Measurements from ENCODE around the gene CCDC38. TPM values are rescaled to one million over a fixed set of nuclear protein-coding genes. Genes with fewer than 3 reads are reported as not detected.

CCDC38 gene
- total RNA-seq, 4 donors from 2014 or later = not detected

- H3K9me3 ChIP-seq = no peaks in the 10 kb centered on the region
- no peaks in the 10 kb centered on the region for H3K36me3 ChIP-seq
- no peak overlapping the region for H3K27ac ChIP-seq
- ATAC-seq = no peak
- no peaks in the 10 kb centered on the region for H3K4me1 ChIP-seq
- TF ChIP-seq EP300 (IDR thresholded peaks at IDR 0.05) (no peak), POLR2AphosphoS5 (IDR thresholded peaks at IDR 0.05) (no peak), CTCF (IDR thresholded peaks at IDR 0.05) (no peak), POLR2A (IDR thresholded peaks at IDR 0.05) (no peak)
- peaks cover 4% of the 10 kb centered on the region for H3K27me3 ChIP-seq
- 71 to 100% methylated on average over 2 to 5 of the region's 7 CpGs for WGBS, 2 donors (ENCODE audit: low coverage in 1 of 2)
- no peak overlapping the region for H3K4me3 ChIP-seq
These were observed 13.2 kb upstream of the CCDC38 start for GRCh38 chr12:95955549-95956159.

- Histone ChIP-seq H3K9me3 (no peaks in the 10 kb centered on the region), H3K4me3 (no peak overlapping the region), H3K27ac (no peak overlapping the region), H3K4me1 (no peaks in the 10 kb centered on the region), H3K36me3 (no peaks in the 10 kb centered on the region), H3K27me3 (peaks cover 4% of the 10 kb centered on the region)
- WGBS, 2 donors (ENCODE audit: low coverage in 1 of 2) = 0 to 14% methylated on average over 1 of the region's 1 CpG
- ATAC-seq = no peak
- TF ChIP-seq POLR2A (IDR thresholded peaks at IDR 0.05) (no peak), CTCF (IDR thresholded peaks at IDR 0.05) (no peak), EP300 (IDR thresholded peaks at IDR 0.05) (no peak), POLR2AphosphoS5 (IDR thresholded peaks at IDR 0.05) (no peak)
These were observed 10.6 kb upstream of the CCDC38 start for GRCh38 chr12:95953000-95953399.

- Histone ChIP-seq H3K36me3 (no peaks in the 10 kb centered on the region), H3K27me3 (peaks cover under 1% of the 10 kb centered on the region), H3K9me3 (no peaks in the 10 kb centered on the region), H3K4me1 (no peaks in the 10 kb centered on the region), H3K4me3 (no peak overlapping the region), H3K27ac (no peak overlapping the region)
- ATAC-seq = no peak
- TF ChIP-seq CTCF (IDR thresholded peaks at IDR 0.05) (no peak), POLR2AphosphoS5 (IDR thresholded peaks at IDR 0.05) (no peak), POLR2A (IDR thresholded peaks at IDR 0.05) (no peak), EP300 (IDR thresholded peaks at IDR 0.05) (no peak)
These were observed 9.1 kb upstream of the CCDC38 start for GRCh38 chr12:95951515-95951914.

DNA sequence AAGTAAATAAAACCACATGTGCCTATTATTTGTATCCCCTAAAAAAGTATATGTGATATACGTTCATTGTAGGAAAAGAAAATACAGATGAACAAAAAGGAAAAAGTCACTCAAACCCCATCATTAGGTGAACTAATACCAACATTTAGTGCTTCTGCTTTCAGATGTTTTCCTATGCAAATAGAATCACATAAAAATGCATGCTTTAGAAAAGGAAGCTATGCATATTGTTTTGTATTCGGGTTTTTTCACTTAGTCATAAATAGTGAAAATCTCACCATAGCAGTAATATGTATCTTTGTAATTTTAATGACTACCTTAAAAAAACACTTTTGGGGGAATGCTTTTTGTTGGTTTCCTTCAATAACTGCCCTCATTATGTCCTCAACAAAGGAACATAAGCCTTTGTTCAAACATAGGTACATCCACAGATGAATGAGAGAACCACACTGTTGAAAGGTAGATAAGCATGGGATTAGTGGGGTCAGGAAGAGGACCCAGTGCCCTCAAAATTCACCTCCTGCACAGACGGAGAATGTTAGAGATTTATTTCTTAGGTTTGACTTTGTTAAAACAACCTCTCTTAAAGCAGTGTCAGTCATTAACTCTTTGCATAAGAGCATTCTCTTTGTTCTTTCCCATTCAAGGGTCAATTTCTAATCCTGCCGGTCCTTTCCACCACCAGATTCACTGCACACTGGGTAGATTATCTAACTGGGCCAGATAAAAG lies 7.2 kb upstream of the CCDC38 start:
- no peaks in the 10 kb centered on the region for H3K36me3 ChIP-seq
- no peak overlapping the region for H3K27ac ChIP-seq
- H3K4me3 ChIP-seq = no peak overlapping the region
- H3K4me1 ChIP-seq = no peaks in the 10 kb centered on the region
- 45 to 60% methylated on average over 4 of the region's 4 CpGs for WGBS, 2 donors (ENCODE audit: low coverage in 1 of 2)
- ATAC-seq = no peak
- no peaks in the 10 kb centered on the region for H3K9me3 ChIP-seq
- TF ChIP-seq POLR2AphosphoS5 (IDR thresholded peaks at IDR 0.05) = no peak
- TF ChIP-seq EP300 (IDR thresholded peaks at IDR 0.05) = no peak
- TF ChIP-seq POLR2A (IDR thresholded peaks at IDR 0.05) = no peak
- no peak for TF ChIP-seq CTCF (IDR thresholded peaks at IDR 0.05)
- H3K27me3 ChIP-seq = no peaks in the 10 kb centered on the region
